SK-N-MC (cell line): ENCODE data around the gene SIMC1.

ENCODE experiments used
- EZH2 ChIP-seq: fragments of 200-600 bp; sonication (generic); IDR thresholded peaks from one replicate; pipeline ENCODE4 v1.6.1; 2017; ENCODE audit warnings: antibody characterized with exemption
- FOXP2 ChIP-seq: optimal IDR thresholded peaks from 2 replicates; pipeline ENCODE3; 2011; ENCODE audit warnings: mild to moderate bottlenecking, moderate library complexity; ENCODE audit not compliant: insufficient read depth; ENCODE audit errors: extremely low read length, control extremely low read depth
- POLR2AphosphoS5 ChIP-seq: IDR thresholded peaks from 2 replicates; pipeline ENCODE4 v1.6.1; 2012; ENCODE audit warnings: mild to moderate bottlenecking, low read depth, low read length, borderline replicate concordance

GRCh38 chr5:176188506-176189193, 49.6 kb upstream of the SIMC1 start:
- no peak for TF ChIP-seq EZH2
- no peak for TF ChIP-seq POLR2AphosphoS5
- no peak for TF ChIP-seq FOXP2
